Limb (tissue), 2 donors: ENCODE measurements around the gene R3HDM4.

ENCODE experiments used
- DNase-seq, 2 donors: peaks; one replicate each; pipeline ENCODE4 v3.0.0-alpha.2; 2016; ENCODE audit errors: extremely low spot score in 2 of 2

The R3HDM4 gene

DNA sequence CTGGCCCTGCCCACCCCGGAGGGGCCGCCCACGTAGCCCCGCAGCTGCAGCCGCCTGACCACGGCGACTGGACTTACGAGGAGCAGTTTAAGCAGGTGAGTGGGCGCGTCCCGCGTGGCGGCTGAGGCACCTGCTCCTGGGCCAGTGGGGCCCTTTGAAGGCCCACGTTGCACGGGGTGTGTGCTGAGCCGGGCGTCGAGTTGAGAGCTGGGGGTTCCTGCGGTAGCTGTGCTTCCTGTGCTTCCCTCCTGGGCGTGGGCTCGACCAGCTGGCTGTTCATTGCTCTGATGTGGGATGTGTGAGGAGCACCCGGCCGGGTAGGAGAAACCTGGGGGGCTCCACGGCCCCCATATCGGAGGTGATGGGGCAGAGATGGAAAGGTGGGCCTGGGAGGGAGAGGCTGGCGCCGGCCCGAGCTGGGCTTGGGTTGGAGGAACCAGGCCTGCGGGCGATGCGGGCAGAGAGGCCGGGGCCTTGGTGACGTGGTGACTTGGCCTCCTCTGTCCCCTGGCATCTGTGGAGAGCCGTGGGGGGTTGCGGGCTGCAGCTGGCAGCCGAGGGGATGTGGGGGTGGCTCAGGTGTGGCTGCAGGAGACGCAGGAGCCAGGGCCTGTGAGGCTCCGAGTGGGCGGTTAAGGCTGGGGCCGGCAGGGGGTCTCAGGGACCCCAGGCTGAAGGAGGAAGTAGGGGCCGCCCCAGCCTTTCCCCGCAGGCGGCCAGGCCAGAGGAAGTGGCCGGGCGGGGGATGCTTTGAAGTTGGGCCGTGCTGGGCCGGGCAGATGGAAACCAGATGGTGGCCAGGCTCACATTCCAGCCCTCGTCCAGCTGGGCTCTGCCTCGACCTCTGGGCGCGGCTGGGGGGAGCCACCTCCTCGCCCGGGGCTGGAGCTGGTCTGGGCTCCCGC, 19.9 kb upstream of the R3HDM4 start:
- peak in 1 of 2 donors; percentile 70 for DNase-seq

DNA sequence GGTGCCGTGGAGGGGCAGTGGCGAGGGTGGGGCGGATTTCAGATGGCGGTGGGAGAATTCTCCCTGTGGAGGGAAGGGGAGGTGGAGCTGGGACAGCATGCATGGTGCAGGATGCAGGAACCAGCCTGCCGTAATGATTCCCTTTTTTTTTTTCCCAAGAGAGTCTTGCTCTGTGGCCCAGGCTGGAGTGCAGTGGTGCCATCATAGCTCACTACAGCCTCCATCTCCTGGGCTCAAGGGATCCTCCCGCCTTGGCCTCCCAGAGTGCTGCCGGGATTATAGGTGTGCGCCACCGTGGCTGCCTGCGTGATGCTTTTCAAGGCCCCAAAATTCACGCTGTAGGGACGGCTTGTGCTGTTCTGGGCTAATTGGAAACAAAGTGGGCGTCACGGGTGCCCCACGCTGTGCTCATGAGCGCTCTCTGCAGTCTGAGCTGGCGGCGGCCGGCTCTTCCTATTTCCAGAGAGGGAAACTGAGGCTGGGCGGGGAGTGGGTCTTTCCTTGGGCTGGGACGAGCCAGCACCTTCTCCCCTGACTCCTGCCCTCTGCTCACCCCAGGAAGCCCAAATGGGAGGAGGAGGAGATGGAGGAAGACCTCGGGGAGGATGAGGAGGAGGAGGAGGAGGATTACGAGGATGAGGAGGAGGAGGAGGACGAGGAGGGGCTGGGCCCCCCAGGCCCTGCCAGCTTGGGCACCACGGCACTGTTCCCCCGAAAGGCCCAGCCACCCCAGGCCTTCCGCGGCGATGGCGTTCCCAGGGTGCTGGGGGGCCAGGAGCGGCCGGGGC, 19.0 kb upstream of the R3HDM4 start:
- no peak for DNase-seq

DNA sequence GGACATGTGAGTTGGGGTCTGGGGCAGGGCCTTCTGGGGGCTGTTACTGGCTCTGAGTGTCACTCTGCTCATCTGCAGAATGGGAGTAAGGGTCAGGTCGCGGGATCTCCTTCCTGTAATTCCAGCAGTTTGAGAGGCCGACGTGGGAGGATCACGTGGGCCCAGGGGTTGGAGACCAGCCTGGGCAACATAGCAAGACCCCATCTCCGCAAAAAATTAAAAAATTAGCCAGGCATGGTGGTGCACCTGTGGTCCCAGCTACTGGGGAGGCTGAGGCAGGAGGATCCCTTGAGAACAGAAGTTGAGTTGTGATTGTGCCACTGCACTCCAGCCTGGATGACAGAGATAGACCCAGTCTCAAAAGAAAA, 16.9 kb upstream of the R3HDM4 start:
- no peak for DNase-seq

DNA sequence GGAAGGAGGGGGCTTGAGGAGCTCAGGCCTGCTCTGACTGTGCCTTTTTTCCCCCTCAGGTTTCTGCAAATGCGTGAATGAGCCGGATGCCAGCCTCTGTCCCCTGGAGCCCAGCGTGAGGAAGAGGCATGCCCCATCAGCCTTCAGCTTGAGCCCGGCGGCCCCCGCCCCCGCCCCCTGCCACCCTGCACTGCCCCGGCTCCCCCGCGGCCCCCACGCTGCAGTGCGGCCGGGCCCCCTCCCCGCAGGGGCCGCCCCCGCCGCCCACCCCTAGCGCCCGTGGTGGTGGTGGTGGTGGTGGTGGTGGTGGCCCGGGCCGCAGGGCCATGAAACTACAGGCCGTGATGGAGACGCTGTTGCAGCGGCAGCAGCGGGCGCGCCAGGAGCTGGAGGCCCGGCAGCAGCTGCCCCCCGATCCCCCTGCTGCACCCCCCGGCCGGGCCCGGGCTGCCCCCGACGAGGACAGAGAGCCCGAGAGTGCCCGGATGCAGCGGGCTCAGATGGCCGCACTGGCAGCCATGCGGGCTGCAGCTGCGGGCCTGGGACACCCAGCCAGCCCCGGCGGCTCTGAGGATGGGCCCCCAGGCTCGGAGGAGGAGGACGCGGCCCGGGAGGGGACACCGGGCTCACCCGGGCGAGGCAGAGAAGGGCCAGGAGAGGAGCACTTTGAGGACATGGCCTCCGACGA, 16.3 kb upstream of the R3HDM4 start:
- DNase-seq: no peak

DNA sequence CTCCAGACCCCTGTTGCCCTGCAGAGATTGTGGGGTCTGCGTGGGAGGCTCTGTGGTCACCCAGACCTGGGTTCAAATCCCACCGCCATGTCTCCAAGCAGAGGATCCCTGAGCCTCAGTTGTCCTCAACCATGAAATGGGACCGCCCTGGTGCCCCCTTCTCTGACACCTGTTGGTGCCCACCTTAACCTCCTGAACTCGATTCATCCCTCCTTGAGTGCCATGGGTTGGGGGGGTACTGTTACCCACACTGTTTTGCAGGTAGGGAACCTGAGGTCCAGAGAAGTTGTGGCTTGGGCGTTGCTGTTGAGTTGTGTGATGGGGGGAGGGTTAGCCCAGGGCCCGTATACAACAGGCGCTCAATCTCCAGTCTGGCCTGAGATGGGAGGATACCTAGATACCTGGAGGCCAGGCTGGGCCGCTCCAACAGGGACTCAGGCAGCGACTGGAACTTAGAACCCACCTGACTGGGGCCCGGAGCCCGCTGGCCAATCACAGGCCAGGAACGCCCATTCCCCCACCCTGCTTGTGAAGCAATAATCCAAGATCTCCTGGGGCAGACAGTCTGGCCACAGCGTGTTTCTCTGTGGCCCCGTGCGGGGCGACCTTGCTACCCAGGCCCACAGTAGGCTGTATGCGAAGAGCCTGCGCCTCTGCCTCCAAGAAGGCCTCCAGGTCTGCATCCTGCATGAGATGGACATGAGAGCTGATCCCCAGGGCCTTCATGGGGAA, 15.6 kb upstream of the R3HDM4 start:
- no peak for DNase-seq

DNA sequence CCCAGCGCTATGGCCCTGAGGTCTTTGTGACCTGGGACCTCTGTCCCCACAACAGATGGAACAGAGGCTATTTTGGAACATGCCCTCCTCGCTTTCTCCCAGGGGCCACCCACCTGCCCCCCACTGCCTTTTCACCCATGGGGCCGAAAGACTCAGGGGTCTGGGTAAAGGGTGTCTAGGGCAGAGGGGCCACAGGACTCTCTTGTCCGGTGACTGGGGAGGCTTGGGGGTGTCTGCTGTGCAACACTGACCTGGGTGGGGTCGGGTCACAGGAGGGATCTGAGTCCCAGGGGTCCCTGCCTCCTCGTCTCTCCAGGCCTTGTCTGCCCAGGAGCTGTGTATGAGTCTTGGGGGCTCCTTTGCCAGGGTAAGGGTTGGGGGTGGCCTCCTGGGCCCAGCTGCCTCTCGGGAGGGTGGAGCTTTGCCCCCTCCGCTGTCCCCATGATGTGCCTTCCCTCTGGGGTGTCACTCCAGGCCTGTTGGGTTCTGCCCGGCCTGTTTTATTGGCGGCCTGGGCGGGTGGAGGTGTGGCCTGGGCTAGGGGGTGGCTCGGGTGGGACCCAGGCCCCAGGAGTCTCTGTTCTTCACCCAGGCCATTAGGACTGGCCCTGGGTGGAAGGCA, 14.9 kb upstream of the R3HDM4 start:
- no peak for DNase-seq

DNA sequence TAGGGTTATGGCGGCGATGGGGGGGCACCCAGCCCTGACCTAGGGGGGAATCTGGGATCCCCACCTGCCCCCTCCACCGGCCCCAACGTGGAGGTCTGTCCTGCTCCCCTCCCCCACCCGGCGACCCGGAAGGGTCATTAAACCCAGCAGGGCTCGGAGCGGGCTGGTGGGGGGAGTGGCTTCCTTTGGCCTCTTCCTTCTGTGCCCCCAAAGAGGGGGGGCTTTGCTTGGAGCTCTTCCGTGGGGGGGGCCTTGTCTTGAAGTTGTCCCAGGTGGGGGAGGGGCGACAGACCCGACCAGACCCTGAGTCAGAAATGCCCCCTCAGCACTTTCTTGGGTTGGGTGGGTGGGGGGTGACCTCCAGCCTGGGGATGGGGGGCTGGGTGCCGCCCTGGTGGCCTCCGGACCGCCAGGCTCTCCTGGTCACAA, 14.3 kb upstream of the R3HDM4 start:
- DNase-seq: peak in 1 of 2 donors; percentile 67

DNA sequence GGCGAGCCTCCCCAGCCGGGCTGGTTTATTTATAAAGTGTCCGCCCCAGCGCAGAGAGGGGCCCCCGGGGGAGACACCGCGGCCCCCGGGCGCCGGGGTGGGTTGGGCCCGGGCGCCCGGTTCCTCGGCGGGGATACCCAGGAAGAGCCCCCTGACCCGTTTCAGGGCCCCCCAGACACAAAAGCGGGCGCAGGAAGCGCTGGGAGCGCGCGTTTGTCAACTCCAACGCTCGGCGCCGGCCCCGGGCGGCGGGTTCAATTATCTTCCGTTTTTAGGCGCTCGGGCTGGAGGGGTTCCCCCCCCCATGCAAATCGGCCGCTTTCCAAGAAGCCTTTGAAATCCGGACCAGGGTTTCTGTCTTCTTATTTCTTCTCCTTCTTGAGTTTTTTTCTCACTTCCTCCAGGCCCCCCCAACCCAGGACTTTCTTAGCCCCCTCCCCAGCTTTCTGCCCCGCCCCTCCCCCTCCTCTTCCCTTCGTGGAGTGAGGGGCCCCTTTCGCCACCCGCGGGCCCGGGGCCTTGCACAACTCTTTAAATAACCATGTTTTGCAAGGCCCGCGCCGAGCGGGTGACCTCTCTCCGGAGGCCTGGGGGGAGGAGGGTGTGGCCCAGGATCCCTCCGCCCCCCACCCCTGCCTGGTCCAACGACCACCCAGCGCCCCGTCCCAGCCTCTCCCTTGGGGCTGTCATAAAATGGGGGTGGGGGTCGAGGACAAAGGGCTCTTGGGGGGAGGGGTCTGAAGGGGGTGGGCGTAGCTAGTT, 13.8 kb upstream of the R3HDM4 start:
- peak in 1 of 2 donors; percentile 72 for DNase-seq

DNA sequence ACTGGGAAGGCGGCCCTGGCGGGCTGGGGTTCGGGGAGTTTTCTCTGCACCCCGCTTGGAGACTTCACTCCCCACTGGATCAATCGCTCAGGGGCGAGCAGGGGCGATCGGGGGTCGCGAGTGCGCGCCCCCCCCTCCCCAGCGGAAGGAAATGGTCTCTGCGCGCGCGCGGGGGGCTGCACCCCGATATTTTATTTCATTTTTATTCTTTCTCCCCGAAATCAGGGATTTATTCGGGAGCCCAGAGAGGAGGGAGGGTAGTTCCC, 13.2 kb upstream of the R3HDM4 start:
- DNase-seq: no peak

DNA sequence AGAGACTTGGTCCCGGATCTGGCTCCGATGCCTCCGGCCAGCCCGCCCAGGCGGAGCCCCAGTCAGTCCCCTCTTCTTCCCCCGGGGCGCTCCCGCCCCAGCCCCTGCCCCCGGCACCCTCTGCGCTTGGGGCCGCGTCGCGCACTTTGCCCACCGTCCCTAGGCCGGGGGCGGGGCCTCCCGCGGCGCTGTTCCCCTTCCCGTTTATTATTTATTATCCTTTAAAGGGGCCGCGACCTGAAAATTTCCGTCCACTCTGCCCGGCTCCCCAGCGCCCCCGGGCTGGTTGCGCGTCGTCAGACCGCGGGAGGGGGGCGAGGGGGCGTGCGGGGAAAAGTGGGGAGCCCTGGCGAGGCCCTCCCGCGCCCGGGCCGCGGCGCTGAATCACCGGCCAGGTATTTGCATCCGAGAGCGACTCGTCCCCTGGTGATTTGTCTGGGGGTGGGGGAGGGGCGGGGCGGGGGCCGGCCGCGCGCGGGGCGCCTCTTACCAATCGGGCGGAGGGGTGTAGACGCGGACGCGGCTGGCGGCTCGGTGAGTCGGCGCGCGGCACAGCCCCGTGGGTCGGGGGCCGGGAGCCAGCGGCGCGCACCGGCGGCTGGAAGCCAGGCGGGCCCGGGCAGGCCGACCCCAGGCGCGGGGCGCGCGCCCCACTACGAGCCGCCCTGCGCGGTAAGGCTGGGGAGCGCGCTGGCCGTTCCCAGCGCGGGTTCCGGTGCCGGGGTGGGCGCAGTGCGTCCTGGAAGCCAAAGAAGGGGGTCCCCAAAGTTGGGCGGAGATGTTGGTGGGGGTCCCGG, 12.7 kb upstream of the R3HDM4 start, which contains the start of gene ARID3A:
Gene ARID3A (plus strand): TSS at position 510 of the 797 bp plus-strand sequence. CDS start 3,494 bp downstream, outside the sequence.
- DNase-seq: peak; percentile 87 to 92

DNA sequence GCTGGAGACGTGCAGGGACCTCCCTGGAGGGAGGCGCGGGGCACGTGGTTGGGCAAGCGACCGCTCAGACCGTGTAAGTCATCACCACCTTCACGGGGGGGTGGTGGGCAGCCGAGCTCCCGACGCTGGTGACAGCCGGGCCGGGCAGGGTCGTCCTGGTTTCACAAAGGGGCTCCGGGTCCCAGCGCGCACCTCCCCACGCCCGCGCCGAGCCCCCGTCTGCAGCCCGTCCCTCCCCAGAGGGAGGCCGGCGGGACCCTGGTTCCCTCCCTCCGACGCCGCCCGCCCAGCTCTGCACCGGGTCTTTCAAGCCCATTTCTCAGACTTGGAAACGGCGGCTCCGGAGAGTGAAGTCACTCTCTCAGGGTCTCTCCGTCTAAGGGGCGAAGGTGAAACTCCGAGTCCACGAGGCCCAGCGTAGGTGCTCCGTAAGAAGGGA, 12.1 kb upstream of the R3HDM4 start:
- DNase-seq: peak in 1 of 2 donors; percentile 74

DNA sequence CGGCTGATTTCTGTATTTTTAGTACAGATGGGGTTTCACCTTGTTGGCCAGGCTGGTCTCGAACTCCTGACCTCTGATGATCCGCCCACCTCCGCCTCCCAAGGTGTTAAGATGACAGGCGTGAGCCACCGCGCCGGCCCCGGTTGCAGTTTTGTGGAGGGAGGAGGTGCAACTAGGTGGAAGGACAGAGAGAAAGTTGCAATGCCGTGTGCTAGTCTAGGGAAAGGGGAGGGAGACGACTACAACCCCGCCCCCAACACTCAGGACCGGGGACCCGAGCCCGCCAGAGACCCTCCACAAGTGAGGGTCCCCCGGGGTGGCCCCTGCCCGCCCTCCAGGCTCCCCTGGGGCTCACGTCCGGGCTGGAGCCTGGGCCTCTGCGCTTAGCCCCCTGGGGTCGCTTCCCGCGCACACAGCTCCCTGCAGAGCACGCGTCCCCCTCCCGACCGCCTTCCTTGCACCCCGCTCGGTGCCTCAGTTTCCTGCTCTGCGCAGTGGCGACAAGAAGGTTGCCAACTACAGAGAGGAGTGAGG, 11.6 kb upstream of the R3HDM4 start:
- no peak for DNase-seq

DNA sequence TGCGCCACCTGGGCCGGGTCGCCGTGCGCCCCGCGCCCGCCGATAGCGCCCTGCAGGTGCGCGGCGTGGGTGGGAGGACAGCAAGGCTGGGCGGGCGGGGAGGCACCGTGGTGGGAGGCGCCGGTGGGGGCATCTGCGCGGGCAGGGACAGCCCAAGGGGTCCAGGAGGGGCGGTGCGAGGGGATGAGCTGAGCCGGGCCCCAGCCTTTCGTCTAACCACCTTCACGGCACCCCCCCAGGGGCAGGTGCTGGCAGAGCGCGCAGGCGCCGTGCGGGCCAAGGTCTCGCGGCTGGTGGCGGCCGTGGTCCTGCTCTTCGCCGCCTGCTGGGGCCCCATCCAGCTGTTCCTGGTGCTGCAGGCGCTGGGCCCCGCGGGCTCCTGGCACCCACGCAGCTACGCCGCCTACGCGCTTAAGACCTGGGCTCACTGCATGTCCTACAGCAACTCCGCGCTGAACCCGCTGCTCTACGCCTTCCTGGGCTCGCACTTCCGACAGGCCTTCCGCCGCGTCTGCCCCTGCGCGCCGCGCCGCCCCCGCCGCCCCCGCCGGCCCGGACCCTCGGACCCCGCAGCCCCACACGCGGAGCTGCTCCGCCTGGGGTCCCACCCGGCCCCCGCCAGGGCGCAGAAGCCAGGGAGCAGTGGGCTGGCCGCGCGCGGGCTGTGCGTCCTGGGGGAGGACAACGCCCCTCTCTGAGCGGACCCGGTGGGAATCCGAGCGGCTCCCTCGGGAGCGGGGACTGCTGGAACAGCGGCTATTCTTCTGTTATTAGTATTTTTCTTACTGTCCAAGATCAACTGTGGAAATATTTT, 7.2 kb upstream of the R3HDM4 start:
- DNase-seq: peak in 1 of 2 donors; percentile 62

DNA sequence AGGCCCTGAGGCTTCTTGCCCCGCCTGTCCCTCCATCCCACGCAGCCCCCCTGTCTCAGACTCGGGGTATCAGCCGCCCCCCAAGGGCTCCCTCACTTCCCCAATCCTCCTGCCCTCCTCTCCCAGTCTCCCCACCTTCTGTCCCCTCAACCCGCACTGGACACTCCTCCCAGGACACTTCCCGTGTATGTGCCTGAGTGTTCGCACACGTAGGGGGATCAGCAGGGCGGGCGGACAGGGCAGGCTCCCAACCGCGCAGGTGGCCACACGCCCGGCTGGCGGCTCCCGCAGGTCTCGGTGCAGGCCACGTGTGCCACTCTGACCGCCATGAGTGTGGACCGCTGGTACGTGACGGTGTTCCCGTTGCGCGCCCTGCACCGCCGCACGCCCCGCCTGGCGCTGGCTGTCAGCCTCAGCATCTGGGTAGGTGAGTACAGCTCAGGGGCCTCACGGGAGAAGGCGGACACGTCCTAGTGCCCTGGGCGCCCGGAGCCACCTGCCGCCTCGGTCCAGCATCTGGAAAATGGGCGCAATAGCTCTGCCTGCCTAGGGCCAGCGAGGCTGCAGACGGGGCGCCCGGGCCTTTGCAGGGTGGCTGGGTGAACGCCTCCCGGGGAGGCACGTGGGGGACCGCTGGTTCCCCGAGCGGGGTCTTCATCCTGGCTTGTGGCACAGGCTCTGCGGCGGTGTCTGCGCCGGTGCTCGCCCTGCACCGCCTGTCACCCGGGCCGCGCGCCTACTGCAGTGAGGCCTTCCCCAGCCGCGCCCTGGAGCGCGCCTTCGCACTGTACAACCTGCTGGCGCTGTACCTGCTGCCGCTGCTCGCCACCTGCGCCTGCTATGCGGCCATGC, 6.4 kb upstream of the R3HDM4 start:
- peak in 1 of 2 donors; percentile 48 for DNase-seq

DNA sequence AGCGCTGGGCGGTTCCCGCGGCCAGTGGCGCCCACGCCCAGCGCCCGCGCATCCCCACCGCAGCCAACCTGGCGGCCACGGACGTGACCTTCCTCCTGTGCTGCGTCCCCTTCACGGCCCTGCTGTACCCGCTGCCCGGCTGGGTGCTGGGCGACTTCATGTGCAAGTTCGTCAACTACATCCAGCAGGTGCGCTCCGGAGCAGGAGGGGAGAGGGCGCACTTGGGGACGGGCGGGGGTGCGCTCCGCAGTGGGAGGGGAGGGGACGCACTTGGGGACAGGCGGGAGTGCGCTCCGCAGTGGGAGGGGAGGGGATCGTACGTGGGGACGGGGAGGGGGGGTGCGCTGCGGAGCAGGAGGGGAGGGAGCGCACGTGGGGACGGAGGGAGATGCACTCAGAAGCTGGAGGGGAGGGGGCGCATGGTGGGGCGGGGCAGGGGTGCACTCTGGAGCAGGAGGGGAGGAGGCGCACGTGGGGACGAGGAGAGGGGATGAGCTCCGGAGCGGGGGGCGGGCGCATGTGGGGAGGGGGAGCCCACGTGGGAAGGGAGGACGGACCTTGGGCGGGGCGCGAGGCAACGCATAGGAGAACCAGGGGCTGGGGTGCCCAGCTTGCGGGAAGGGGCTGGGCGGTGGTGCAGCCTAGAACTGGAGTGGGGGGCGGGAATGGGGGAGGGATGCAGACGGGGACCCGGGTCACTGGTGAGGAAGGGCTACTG, 5.6 kb upstream of the R3HDM4 start:
- peak in 1 of 2 donors; percentile 46 for DNase-seq

DNA sequence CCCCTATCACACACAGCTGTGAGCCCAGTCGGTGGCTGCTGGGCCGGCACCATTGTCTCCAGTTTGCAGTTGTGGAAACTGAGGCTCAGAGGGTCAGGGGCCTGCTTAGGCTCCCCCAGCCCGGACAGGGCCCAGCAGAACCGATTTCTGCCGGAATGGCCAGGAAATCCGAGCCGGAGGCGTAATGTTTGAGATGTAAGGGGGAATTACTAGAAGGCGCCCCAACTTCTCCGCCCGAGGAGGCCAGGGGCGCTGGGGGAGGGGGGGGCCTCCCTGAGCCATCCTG, 5.1 kb upstream of the R3HDM4 start:
- no peak for DNase-seq
